NCI-H1105 treated with DMSO at 0.1 percent for 48 hours (cell line): Measurements from ENCODE around the gene MYBPHL.

ENCODE experiments used
- DNase-seq: peaks from one replicate; lab custom pipeline; 2025; lab: John Stamatoyannopoulos, UW

The MYBPHL gene

GRCh38 chr1:109279615-109280278 is 27.1 kb downstream of the MYBPHL start:
- DNase-seq = no peak

GRCh38 chr1:109277434-109278204 is 29.2 kb downstream of the MYBPHL start:
- peak; percentile 74 for DNase-seq

GRCh38 chr1:109275706-109276345 is 31.0 kb downstream of the MYBPHL start:
- DNase-seq = no peak

- no peak for DNase-seq
These were observed 32.0 kb downstream of the MYBPHL start for GRCh38 chr1:109274533-109275476.

- DNase-seq = no peak
These were observed 33.1 kb downstream of the MYBPHL start for GRCh38 chr1:109273570-109274288.

- DNase-seq = no peak
These were observed 33.8 kb downstream of the MYBPHL start for GRCh38 chr1:109272831-109273547.

GRCh38 chr1:109272021-109272799 is 34.6 kb downstream of the MYBPHL start:
- no peak for DNase-seq

GRCh38 chr1:109271458-109271857 is 35.4 kb downstream of the MYBPHL start:
- DNase-seq = no peak

GRCh38 chr1:109270623-109271317 is 36.0 kb downstream of the MYBPHL start:
- DNase-seq = no peak

- DNase-seq = no peak
These were observed 36.7 kb downstream of the MYBPHL start for GRCh38 chr1:109269981-109270622.

- DNase-seq = no peak
These were observed 37.4 kb downstream of the MYBPHL start for GRCh38 chr1:109269212-109269980.

- DNase-seq = no peak
These were observed 38.2 kb downstream of the MYBPHL start for GRCh38 chr1:109268431-109269211.

- no peak for DNase-seq
These were observed 39.0 kb downstream of the MYBPHL start for GRCh38 chr1:109267743-109268300.

- no peak for DNase-seq
These were observed 39.8 kb downstream of the MYBPHL start for GRCh38 chr1:109266965-109267364.

GRCh38 chr1:109265741-109266330 is 41.0 kb downstream of the MYBPHL start:
- DNase-seq = no peak

- no peak for DNase-seq
These were observed 41.8 kb downstream of the MYBPHL start for GRCh38 chr1:109265016-109265415.
